Activated CD4-positive, alpha-beta T cell treated with anti-CD3 and anti-CD28 coated beads for 36 hours (primary cell): ENCODE results near the gene MAN1C1. TPM values are rescaled to one million over a fixed set of nuclear protein-coding genes. Genes with fewer than 3 reads are reported as not detected.
A peak's percentile ranks its signal among the peaks of the same experiment; 100 is the strongest.

Experiments
- ATAC-seq: fragments of 200-7000 bp; cut with Tn5 transposase; one replicate; pipeline ENCODE4 v1.10.0; 2021; ENCODE audit warnings: mild to moderate bottlenecking, moderate library complexity
- CTCF ChIA-PET: fragments of 350-600 bp; sonication (Branson Sonifier 250); formaldehyde crosslinking; loops from one replicate; lab custom pipeline; 2021; ENCODE audit warnings: antibody characterized with exemption; lab: Charles Lee
- POLR2A ChIA-PET: fragments of 350-600 bp; sonication (Branson Sonifier 250); formaldehyde crosslinking; loops from one replicate; lab custom pipeline; 2021; ENCODE audit warnings: antibody characterized with exemption, inconsistent platforms; lab: Charles Lee
- DNase-seq: peaks from one replicate; pipeline ENCODE4 v3.0.0-alpha.2; 2020
- H3K27ac Mint-ChIP-seq: one replicate; pipeline ENCODE4 v1.8.0; 2021; ENCODE audit warnings: mixed read lengths
- H3K27me3 Mint-ChIP-seq: one replicate; pipeline ENCODE4 v1.8.0; 2021; ENCODE audit warnings: mixed read lengths
- H3K36me3 Mint-ChIP-seq: one replicate; pipeline ENCODE4 v1.8.0; 2021; ENCODE audit warnings: low read depth, mixed read lengths
- H3K4me1 Mint-ChIP-seq: one replicate; pipeline ENCODE4 v1.8.0; 2021; ENCODE audit warnings: mixed read lengths
- H3K4me3 Mint-ChIP-seq: one replicate; pipeline ENCODE4 v1.8.0; 2021; ENCODE audit warnings: mild to moderate bottlenecking, moderate library complexity, mixed read lengths
- H3K9me3 Mint-ChIP-seq: one replicate; pipeline ENCODE4 v1.8.0; 2021; ENCODE audit warnings: low read depth, mixed read lengths
- intact Hi-C, 2 experiments: fragments of 100-400 bp; cut with DNase I in 1 of 2; cut with micrococcal nuclease in 1 of 2; formaldehyde crosslinking; loops; one replicate each; pipeline versions ENCODE4 v1.14.2 to v1.15.1; 2022 to 2024; cut with DNase I, micrococcal nuclease
- total RNA-seq, 2 experiments: library from RNA; stranded (reverse); gene quantifications; one replicate each; pipeline ENCODE4 v1.2.3, GENCODE V29; 2021

The MAN1C1 gene
- total RNA-seq, 2 experiments from 2014 or later: 10.0 to 10.1 TPM

GRCh38 chr1:25804244-25804963, 187.8 kb downstream of the MAN1C1 start:
- POLR2A ChIA-PET: no interaction called here
- no peak overlapping the region for H3K4me3 Mint-ChIP-seq
- peaks cover 19% of the 10 kb centered on the region for H3K36me3 Mint-ChIP-seq
- no peaks in the 10 kb centered on the region for H3K27me3 Mint-ChIP-seq
- H3K9me3 Mint-ChIP-seq: no peaks in the 10 kb centered on the region
- H3K27ac Mint-ChIP-seq: peak overlapping the region; percentile 63
- CTCF ChIA-PET: interaction anchor here (1.0 to 1.2 kb wide), 3 partner anchors 13 to 301 kb away, joined by 3 read pairs; no protein-coding TSS in a partner anchor
- peak; percentile 70 for ATAC-seq
- intact Hi-C loops: loop anchor here in 1 of 2 experiments (5.0 kb wide), 1 partner anchor 37 kb away; no protein-coding TSS in a partner anchor
- peak; percentile 84 for DNase-seq
- H3K4me1 Mint-ChIP-seq: peaks cover 45% of the 10 kb centered on the region

GRCh38 chr1:25804964-25805862, 188.6 kb downstream of the MAN1C1 start:
- Mint-ChIP-seq H3K27ac (peak overlapping the region; percentile 63), H3K4me3 (no peak overlapping the region), H3K36me3 (peaks cover 24% of the 10 kb centered on the region), H3K4me1 (peaks cover 45% of the 10 kb centered on the region), H3K9me3 (no peaks in the 10 kb centered on the region), H3K27me3 (no peaks in the 10 kb centered on the region)
- ATAC-seq (peak; percentile 10), DNase-seq (no peak)
- ChIA-PET CTCF (interaction anchor here (1.0 to 1.2 kb wide), 3 partner anchors 12 to 302 kb away, joined by 3 read pairs; no protein-coding TSS in a partner anchor), POLR2A (interaction anchor here (0.5 kb wide), 1 partner anchor 168 kb away, joined by 6 read pairs; no protein-coding TSS in a partner anchor)
- intact Hi-C loops: loop anchor here in 1 of 2 experiments (5.0 kb wide), 1 partner anchor 38 kb away; no protein-coding TSS in a partner anchor

- no peaks in the 10 kb centered on the region for H3K27me3 Mint-ChIP-seq
- DNase-seq (no peak), ATAC-seq (no peak)
- CTCF ChIA-PET: no interaction called here
- H3K4me3 Mint-ChIP-seq: no peak overlapping the region
- H3K4me1 Mint-ChIP-seq: peaks cover 41% of the 10 kb centered on the region
- no peak overlapping the region for H3K27ac Mint-ChIP-seq
- H3K36me3 Mint-ChIP-seq: peaks cover 21% of the 10 kb centered on the region
- POLR2A ChIA-PET: no interaction called here
- H3K9me3 Mint-ChIP-seq: no peaks in the 10 kb centered on the region
- intact Hi-C loops: no loop called here
Measured at GRCh38 chr1:25805863-25806225, 189.3 kb downstream of the MAN1C1 start.

GRCh38 chr1:25806418-25806817, 189.8 kb downstream of the MAN1C1 start:
- Mint-ChIP-seq H3K9me3 (no peaks in the 10 kb centered on the region), H3K36me3 (peaks cover 19% of the 10 kb centered on the region), H3K27me3 (no peaks in the 10 kb centered on the region), H3K4me1 (peaks cover 37% of the 10 kb centered on the region), H3K27ac (no peak overlapping the region), H3K4me3 (no peak overlapping the region)
- DNase-seq (no peak), ATAC-seq (no peak)
- POLR2A ChIA-PET: no interaction called here
- CTCF ChIA-PET: interaction anchor here (1.1 kb wide), 1 partner anchor 36 kb away, joined by 3 read pairs; no protein-coding TSS in a partner anchor
- intact Hi-C loops: no loop called here

- no peak overlapping the region for H3K27ac Mint-ChIP-seq
- ChIA-PET POLR2A (interaction anchor here (0.6 kb wide), 1 partner anchor 335 kb away, joined by 5 read pairs; no protein-coding TSS in a partner anchor), CTCF (interaction anchor here (0.6 to 2.9 kb wide), 7 partner anchors 12 to 303 kb away, joined by 3 to 14 read pairs (median 3); no protein-coding TSS in a partner anchor)
- no peak for DNase-seq
- H3K27me3 Mint-ChIP-seq: no peaks in the 10 kb centered on the region
- no peak overlapping the region for H3K4me3 Mint-ChIP-seq
- peaks cover 26% of the 10 kb centered on the region for H3K4me1 Mint-ChIP-seq
- intact Hi-C loops: no loop called here
- ATAC-seq: no peak
- H3K36me3 Mint-ChIP-seq: peaks cover 21% of the 10 kb centered on the region
- H3K9me3 Mint-ChIP-seq: no peaks in the 10 kb centered on the region
Measured at GRCh38 chr1:25807480-25808390, 191.1 kb downstream of the MAN1C1 start.

- peaks cover 21% of the 10 kb centered on the region for H3K36me3 Mint-ChIP-seq
- no peaks in the 10 kb centered on the region for H3K9me3 Mint-ChIP-seq
- POLR2A ChIA-PET: interaction anchor here (0.6 kb wide), 1 partner anchor 336 kb away, joined by 5 read pairs; no protein-coding TSS in a partner anchor
- intact Hi-C loops: no loop called here
- CTCF ChIA-PET: interaction anchor here (0.5 to 2.9 kb wide), 14 partner anchors 13 to 864 kb away, joined by 3 to 14 read pairs (median 4); no protein-coding TSS in a partner anchor
- ATAC-seq: no peak
- no peak for DNase-seq
- peaks cover 21% of the 10 kb centered on the region for H3K4me1 Mint-ChIP-seq
- no peak overlapping the region for H3K27ac Mint-ChIP-seq
- H3K4me3 Mint-ChIP-seq: no peak overlapping the region
- no peaks in the 10 kb centered on the region for H3K27me3 Mint-ChIP-seq
Measured at GRCh38 chr1:25808481-25809244, 192.1 kb downstream of the MAN1C1 start.

GRCh38 chr1:25809283-25809926, 192.8 kb downstream of the MAN1C1 start:
- Mint-ChIP-seq H3K4me3 (no peak overlapping the region), H3K27ac (no peak overlapping the region), H3K27me3 (no peaks in the 10 kb centered on the region), H3K36me3 (peaks cover 18% of the 10 kb centered on the region), H3K4me1 (peaks cover 15% of the 10 kb centered on the region), H3K9me3 (no peaks in the 10 kb centered on the region)
- ATAC-seq (no peak), DNase-seq (no peak)
- intact Hi-C loops: no loop called here
- CTCF ChIA-PET: interaction anchor here (0.6 to 2.9 kb wide), 15 partner anchors 45 to 864 kb away, joined by 3 to 14 read pairs (median 4); no protein-coding TSS in a partner anchor
- POLR2A ChIA-PET: no interaction called here

GRCh38 chr1:25809929-25810328, 193.3 kb downstream of the MAN1C1 start:
- Mint-ChIP-seq H3K9me3 (no peaks in the 10 kb centered on the region), H3K36me3 (peaks cover 17% of the 10 kb centered on the region), H3K4me3 (no peak overlapping the region), H3K27me3 (no peaks in the 10 kb centered on the region), H3K4me1 (peaks cover 10% of the 10 kb centered on the region), H3K27ac (no peak overlapping the region)
- ATAC-seq (no peak), DNase-seq (no peak)
- POLR2A ChIA-PET: no interaction called here
- CTCF ChIA-PET: interaction anchor here (0.6 to 2.9 kb wide), 15 partner anchors 45 to 1075 kb away, joined by 3 to 14 read pairs (median 4); no protein-coding TSS in a partner anchor
- intact Hi-C loops: loop anchor here (1.0 to 10.0 kb wide), 4 partner anchors 305 to 565 kb away; partner anchors contain the start of genes RHCE (in 1 of the 2) and RSRP1 (in 1 of the 2)
